Mammary epithelial cell (primary cell): ENCODE results near the gene ZCCHC24.

ENCODE experiments used
- EZH2 ChIP-seq: IDR thresholded peaks from 2 replicates; pipeline ENCODE4 v1.6.1; 2012; ENCODE audit warnings: low read length, inconsistent platforms, borderline replicate concordance
- TF ChIP-seq, protein P1 (sequence below), 2 donors: IDR thresholded peaks in 1 of 2; conservative IDR thresholded peaks in 1 of 2; 2 replicates each; pipeline ENCODE4 v1.5.1; 2011 to 2012; ENCODE audit warnings: inconsistent platforms in 2 of 2, low read length in 2 of 2, mild to moderate bottlenecking in 2 of 2, control low read depth in 1 of 2, low read depth in 1 of 2; ENCODE audit not compliant: insufficient read depth in 1 of 2; ENCODE audit errors: extremely low read depth in 1 of 2

DNA sequence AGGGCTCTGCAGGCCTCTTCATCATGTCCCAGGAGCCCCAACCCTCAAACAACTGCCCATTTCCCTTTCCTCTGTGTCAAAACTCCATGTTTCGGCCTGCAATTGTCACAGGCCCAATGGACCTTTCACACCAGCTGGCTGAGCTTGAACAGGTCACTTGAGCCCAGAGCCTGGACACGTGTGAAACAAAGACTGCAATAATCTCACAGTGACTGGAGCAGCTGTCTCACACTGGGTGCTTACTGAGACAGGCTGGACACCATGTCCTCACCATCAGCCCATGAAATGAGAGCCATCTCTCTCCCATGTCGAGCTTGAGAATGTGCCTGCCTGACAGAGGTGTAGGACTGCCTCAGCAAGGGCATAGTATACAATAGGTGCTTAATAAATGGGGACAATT lies 47.4 kb upstream of the ZCCHC24 start:
- TF ChIP-seq, protein P1, sequence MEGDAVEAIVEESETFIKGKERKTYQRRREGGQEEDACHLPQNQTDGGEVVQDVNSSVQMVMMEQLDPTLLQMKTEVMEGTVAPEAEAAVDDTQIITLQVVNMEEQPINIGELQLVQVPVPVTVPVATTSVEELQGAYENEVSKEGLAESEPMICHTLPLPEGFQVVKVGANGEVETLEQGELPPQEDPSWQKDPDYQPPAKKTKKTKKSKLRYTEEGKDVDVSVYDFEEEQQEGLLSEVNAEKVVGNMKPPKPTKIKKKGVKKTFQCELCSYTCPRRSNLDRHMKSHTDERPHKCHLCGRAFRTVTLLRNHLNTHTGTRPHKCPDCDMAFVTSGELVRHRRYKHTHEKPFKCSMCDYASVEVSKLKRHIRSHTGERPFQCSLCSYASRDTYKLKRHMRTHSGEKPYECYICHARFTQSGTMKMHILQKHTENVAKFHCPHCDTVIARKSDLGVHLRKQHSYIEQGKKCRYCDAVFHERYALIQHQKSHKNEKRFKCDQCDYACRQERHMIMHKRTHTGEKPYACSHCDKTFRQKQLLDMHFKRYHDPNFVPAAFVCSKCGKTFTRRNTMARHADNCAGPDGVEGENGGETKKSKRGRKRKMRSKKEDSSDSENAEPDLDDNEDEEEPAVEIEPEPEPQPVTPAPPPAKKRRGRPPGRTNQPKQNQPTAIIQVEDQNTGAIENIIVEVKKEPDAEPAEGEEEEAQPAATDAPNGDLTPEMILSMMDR (conservative IDR thresholded peaks at IDR 0.05 in 1 of 2, IDR thresholded peaks at IDR 0.05 in 1 of 2; ENCODE audit: extremely low read depth in 1 of 2, insufficient read depth in 1 of 2, low read depth in 1 of 2, low read length in 2 of 2) = no peak
- TF ChIP-seq EZH2 = no peak
